HG03378 (cell line): ENCODE results near the gene LPAR1.
"Not testable (repeated sequence)": the region's sequence is repeated elsewhere in the genome, so short reads cannot be mapped to it uniquely, and the experiment has no call there.

Source experiments
- ATAC-seq: cut with Tn5 transposase; IDR thresholded peaks from one replicate; pipeline ENCODE4 v1.9.1; 2021; ENCODE audit warnings: mild to moderate bottlenecking, moderate library complexity; ENCODE audit not compliant: unreplicated experiment

Gene LPAR1

DNA sequence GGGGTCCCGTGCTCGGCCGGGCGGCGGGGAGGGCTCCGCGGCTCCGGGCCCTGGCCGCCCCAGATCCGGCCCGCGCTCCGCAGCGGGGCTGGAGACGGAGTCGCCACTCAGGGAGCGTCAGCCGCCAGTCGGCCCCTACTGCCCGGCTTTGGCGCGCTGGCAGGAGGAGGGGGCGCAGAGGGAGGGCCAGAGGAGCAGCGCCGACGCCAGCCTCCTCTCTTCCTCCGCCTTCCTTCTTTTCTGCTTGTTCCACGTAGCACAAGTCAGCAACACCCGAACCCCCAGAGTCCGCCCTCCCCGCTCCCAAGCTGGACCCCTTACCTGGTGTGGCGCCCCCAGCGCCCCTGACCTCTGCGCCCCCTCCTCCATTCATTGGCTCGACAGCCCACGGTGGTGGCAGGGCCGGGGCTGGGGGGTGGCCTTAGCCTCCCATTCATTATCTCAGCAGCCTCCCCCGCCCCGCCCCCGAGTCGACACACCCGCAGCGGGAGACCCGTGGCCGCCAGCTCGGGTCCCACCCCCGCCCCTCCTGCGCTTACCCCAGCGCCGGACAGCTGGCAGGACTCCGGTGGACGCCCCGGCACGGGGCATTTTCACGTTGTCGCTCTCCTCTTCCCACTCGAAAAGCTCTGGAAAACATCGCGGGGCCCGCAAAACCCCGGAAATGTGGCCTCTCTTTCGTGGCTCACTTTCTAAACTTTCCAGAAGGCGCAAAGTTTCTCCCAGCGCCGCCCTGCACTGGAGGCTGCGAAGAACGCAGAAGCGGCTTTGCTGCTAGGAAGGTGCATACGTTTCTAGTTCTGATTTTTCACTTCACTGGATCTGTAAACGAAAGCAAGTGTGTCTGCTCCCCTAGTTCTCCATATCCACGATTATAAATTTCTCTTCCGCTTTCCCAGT is at the start of gene LPAR1:
Gene LPAR1 (minus strand): TSS at position 140 of the 900 bp plus-strand sequence. CDS start 66,353 bp downstream, outside the sequence.
- no peak for ATAC-seq

DNA sequence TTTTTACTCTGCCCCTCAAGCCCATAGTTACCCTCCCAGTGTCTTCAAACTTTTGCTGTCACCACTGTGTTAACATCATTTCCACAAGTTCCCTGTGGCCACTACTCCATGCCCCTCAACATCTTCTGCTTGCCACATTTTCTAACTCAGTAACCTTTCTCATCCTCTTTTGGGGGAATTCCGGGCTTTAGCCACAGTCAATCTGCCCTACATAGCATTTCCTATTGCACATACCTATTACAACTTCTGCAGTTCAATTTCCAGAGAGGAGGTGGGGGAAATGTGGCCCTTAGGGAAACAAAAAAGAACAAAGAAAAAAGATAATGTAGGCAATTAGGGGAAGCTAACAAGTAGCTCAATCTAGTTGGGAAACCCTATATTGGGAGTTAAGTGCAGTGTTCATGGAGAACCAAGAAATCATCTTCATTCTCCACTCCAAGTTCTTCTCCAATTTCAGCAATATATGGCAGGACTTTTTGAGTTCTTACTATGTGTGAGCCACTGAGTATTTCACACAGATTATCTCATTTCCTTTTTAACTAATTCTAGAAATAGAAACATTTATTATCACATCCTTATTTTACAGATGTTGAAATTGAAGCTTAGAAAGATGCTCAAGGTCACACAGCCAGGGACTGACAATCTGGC is 40.2 kb upstream of the LPAR1 start:
- ATAC-seq, result peak; percentile 63

DNA sequence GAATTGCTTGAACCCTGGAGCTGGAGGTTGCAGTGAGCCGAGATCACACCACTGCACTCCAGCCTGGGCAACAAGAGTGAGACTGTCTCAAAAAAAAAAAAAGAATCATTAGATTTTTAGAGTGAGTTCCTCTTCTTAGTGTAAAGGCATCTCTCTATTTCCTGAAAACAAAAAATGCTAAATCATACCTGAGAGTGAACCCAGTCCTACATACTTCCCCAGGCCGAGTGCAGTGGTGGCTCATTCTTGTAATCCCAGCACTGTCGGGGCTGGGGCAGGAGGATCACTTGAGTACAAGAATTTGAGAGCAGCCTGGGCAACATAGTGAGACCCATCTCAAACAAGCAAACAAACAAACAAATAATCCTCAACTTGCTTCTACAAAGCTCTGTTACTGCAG is 38.2 kb upstream of the LPAR1 start:
- no peak for ATAC-seq

GRCh38 chr9:111076042-111076441 is 37.8 kb upstream of the LPAR1 start:
- ATAC-seq, result no peak

DNA sequence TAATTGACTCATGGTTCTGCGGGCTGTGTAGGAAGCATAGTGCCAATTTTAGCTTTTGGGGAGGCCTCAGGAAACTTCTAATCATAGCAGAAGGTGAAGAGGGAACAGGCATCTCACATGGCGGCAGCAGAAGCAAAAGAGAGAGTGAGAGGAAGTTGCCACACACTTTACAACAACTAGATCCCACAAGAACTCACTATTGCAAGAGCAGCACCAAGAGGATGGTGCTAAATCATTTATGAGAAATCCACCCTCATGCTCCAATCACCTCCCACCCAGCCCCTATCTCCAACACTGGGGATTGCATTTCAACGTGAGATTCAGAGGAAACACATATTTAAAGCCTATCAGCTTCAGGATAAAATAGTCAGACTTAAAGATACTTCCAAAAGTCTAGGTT is 36.1 kb upstream of the LPAR1 start:
- no peak for ATAC-seq

- ATAC-seq, result no peak
These were observed 30.9 kb upstream of the LPAR1 start for GRCh38 chr9:111069183-111069582.

- no peak for ATAC-seq
These were observed 30.5 kb upstream of the LPAR1 start for GRCh38 chr9:111068771-111069170.

DNA sequence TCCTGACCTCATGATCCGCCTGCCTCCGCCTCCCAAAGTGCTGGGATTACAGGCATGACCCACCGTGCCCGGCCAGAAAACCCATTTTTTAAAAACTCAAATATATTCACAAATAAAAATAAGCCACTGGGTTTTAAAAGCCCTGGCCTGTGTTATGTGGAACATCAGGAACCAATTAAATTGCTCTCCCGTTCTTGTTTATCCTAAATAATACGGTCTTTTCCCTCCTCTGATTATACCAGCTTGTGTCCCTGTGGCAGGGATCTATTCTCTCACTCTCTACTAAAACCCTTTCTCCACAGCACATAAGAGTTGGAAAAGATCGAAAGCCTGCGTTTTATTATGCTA is 30.1 kb upstream of the LPAR1 start:
- ATAC-seq, result no peak

GRCh38 chr9:111066468-111066867 is 28.2 kb upstream of the LPAR1 start:
- no peak for ATAC-seq

- ATAC-seq, result no peak
These were observed 27.1 kb upstream of the LPAR1 start for GRCh38 chr9:111065414-111065813.

GRCh38 chr9:111064160-111064837 is 26.0 kb upstream of the LPAR1 start:
- ATAC-seq, result no peak

GRCh38 chr9:111063332-111063731 is 25.1 kb upstream of the LPAR1 start:
- ATAC-seq, result no peak

- no peak for ATAC-seq
These were observed 19.9 kb upstream of the LPAR1 start for GRCh38 chr9:111058166-111058565.

GRCh38 chr9:111056538-111056937 is 18.3 kb upstream of the LPAR1 start:
- no peak for ATAC-seq

GRCh38 chr9:111052791-111053190 is 14.5 kb upstream of the LPAR1 start:
- ATAC-seq, result no peak

DNA sequence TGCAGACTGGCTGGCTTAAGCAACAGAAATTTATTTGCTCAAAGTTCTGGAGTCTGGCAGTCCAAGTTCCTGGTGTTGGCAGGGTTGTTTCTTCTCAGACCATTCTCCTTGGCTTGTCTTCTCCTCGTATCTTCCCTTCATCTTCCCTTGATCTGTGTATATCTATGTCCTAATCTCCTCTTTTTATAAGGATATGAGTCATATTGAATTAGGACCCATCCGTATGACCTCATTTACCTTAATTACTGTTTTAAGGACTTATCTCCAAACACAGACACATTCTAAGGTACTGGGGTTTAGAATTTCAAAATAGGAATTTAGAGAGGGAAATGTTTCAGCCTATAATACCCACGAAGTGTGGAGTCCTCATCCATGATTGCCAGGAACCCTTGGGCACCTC is 13.1 kb upstream of the LPAR1 start:
- ATAC-seq, result no peak

DNA sequence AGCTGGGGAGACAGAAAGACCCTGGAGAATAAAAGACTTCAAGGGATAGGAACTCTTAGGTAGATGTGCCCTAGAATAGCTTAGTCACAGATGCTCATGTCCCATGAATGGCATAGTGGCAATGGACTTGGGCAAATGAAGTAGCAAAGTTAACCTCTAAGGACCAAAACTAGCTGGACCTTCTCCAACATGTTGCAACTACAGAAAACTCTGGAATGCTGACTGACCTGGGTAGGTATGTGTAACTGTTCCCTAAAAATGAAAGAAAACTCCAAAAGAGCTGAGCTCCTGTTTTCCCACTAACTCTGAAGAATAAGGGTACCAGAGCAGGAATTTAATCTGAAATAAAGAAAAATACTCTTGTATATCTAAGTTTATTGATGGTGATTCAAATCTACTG is 12.5 kb upstream of the LPAR1 start:
- no peak for ATAC-seq

GRCh38 chr9:111047287-111047686 is 9.0 kb upstream of the LPAR1 start:
- not testable (repeated sequence) for ATAC-seq

DNA sequence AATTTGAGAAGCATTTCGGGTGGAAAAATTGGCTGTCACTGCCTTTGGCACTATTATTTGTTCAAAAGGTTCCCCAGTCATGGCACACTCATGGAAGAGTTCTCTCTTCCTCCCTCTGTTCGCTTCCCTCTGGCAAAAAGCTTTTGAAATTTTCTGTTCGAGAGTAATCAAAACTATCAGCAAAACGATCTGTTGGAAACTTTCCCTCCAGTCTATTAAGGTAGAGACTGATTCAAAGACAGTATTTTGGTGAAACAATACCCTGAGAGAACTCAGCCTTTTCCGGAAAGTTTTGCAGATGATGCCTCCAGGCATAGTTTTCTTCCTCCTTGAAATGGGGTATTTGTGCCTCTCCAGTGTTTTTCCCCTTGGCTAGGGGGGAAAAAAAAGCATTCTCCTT is 3.6 kb upstream of the LPAR1 start:
- no peak for ATAC-seq

GRCh38 chr9:111040494-111040893 is 2.2 kb upstream of the LPAR1 start:
- ATAC-seq, result no peak

DNA sequence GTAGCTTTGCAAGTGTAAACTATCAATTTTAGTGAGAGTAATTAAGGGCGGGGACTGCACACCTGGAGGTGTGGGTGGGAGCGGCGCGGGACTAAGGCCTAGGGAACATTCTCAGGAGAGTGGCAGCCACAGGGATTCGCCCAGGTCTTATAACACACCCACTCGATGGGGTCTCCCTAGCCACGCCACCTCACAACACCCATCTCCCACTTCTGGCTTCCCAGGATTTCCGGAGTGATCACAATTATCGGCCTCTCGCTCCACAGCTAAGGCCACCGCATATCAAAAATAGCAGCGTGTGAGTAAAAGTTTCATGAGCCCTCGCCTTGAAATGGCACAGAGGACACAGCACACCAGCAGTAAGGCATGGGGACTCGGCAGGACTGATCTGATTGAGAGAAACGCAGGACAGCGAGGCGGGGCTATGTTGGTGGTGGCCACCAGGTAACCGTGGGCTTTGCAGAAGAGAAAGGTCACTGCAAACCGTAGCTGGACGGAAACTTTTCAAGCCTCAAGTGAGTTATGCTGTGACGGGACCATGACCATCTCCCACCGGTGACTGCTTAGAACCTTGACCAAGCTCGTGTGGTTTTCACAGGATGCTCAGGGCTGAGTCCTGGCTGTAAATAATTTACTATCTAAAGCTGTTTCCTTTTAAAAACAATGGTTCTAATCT is 1.1 kb upstream of the LPAR1 start:
- peak; percentile 77 for ATAC-seq
